Stimulated activated naive B cell treated with anti-CD40 and anti-IgM and Interleukin-4, amounts not matched to agents 10 μg/mL and 1 μg/mL and 100 μg/mL, for 72 hours (primary cell): ENCODE results near the gene GLRX3.

Experiments used
- ATAC-seq, 2 donors: fragments of 150-1000 bp; cut with Tn5 transposase; replicated peaks; 2 replicates each; pipeline ENCODE4 v1.10.0; 2021; ENCODE audit warnings: moderate library complexity in 1 of 2
- DNase-seq: peaks from one replicate; pipeline ENCODE4 v3.0.0; 2021
- H3K27ac Mint-ChIP-seq: one replicate; pipeline ENCODE4 v1.8.0; 2022; ENCODE audit warnings: mild to moderate bottlenecking, mixed read lengths
- H3K27me3 Mint-ChIP-seq, 2 donors: one replicate each; pipeline ENCODE4 v1.8.0; 2022; ENCODE audit warnings: mixed read lengths in 2 of 2
- H3K36me3 Mint-ChIP-seq, 2 donors: one replicate each; pipeline ENCODE4 v1.8.0; 2022; ENCODE audit warnings: mixed read lengths in 2 of 2, mild to moderate bottlenecking in 1 of 2
- H3K4me1 Mint-ChIP-seq, 2 donors: one replicate each; pipeline ENCODE4 v1.8.0; 2022; ENCODE audit warnings: mixed read lengths in 2 of 2, mild to moderate bottlenecking in 1 of 2
- H3K4me3 Mint-ChIP-seq, 2 donors: one replicate each; pipeline ENCODE4 v1.8.0; 2022; ENCODE audit warnings: mild to moderate bottlenecking in 2 of 2, mixed read lengths in 2 of 2, moderate library complexity in 1 of 2
- H3K9me3 Mint-ChIP-seq, 2 donors: one replicate each; pipeline ENCODE4 v1.8.0; 2022; ENCODE audit warnings: mixed read lengths in 2 of 2, mild to moderate bottlenecking in 1 of 2

GLRX3 gene

GRCh38 chr10:130188195-130189175 lies 52.3 kb downstream of the GLRX3 start:
- Mint-ChIP-seq H3K36me3 (peaks cover 32 to 53% of the 10 kb centered on the region in 2 donors), H3K4me1 (peaks cover 13 to 17% of the 10 kb centered on the region in 2 donors), H3K27me3 (peaks cover 10 to 24% of the 10 kb centered on the region in 2 donors), H3K27ac (peak overlapping the region; percentile 44), H3K4me3 (no peak overlapping the region), H3K9me3 (peaks cover 0 to 2% of the 10 kb centered on the region in 2 donors)
- DNase-seq (no peak), ATAC-seq (no peak)

GRCh38 chr10:130189608-130190054 lies 53.4 kb downstream of the GLRX3 start:
- Mint-ChIP-seq H3K27me3 (peaks cover 15 to 24% of the 10 kb centered on the region in 2 donors), H3K27ac (no peak overlapping the region), H3K36me3 (peaks cover 27 to 51% of the 10 kb centered on the region in 2 donors), H3K4me1 (peaks cover 13 to 17% of the 10 kb centered on the region in 2 donors), H3K9me3 (peaks cover 0 to 2% of the 10 kb centered on the region in 2 donors), H3K4me3 (peak overlapping the region; percentile 21 to 55)
- DNase-seq (no peak), ATAC-seq (no peak)

GRCh38 chr10:130190055-130190736 lies 54.0 kb downstream of the GLRX3 start:
- H3K4me3 Mint-ChIP-seq, result peak overlapping the region; percentile 53 to 57
- H3K36me3 Mint-ChIP-seq, result peaks cover 26 to 46% of the 10 kb centered on the region in 2 donors
- H3K4me1 Mint-ChIP-seq, result peaks cover 13 to 17% of the 10 kb centered on the region in 2 donors
- H3K9me3 Mint-ChIP-seq, result peaks cover 0 to 2% of the 10 kb centered on the region in 2 donors
- peaks cover 15 to 24% of the 10 kb centered on the region in 2 donors for H3K27me3 Mint-ChIP-seq
- DNase-seq (peak; percentile 77), ATAC-seq (peak; percentile 85)
- H3K27ac Mint-ChIP-seq, result peak overlapping the region; percentile 67

- ATAC-seq (peak; percentile 1 to 4), DNase-seq (no peak)
- Mint-ChIP-seq H3K36me3 (peaks cover 21 to 41% of the 10 kb centered on the region in 2 donors), H3K27ac (no peak overlapping the region), H3K9me3 (peaks cover 0 to 2% of the 10 kb centered on the region in 2 donors), H3K4me3 (no peak overlapping the region), H3K4me1 (peaks cover 13 to 17% of the 10 kb centered on the region in 2 donors), H3K27me3 (peaks cover 15 to 24% of the 10 kb centered on the region in 2 donors)
Measured at GRCh38 chr10:130190737-130191115, 54.5 kb downstream of the GLRX3 start.

- H3K27me3 Mint-ChIP-seq, result peaks cover 15 to 24% of the 10 kb centered on the region in 2 donors
- peaks cover 0 to 2% of the 10 kb centered on the region in 2 donors for H3K9me3 Mint-ChIP-seq
- peaks cover 19 to 37% of the 10 kb centered on the region in 2 donors for H3K36me3 Mint-ChIP-seq
- H3K4me1 Mint-ChIP-seq, result peaks cover 13 to 17% of the 10 kb centered on the region in 2 donors
- ATAC-seq (no peak), DNase-seq (no peak)
- peak overlapping the region; percentile 35 to 61 for H3K4me3 Mint-ChIP-seq
- H3K27ac Mint-ChIP-seq, result no peak overlapping the region
Measured at GRCh38 chr10:130191380-130191779, 55.2 kb downstream of the GLRX3 start.

GRCh38 chr10:130192276-130192848 lies 56.2 kb downstream of the GLRX3 start:
- no peak overlapping the region for H3K4me3 Mint-ChIP-seq
- ATAC-seq, result no peak
- H3K27me3 Mint-ChIP-seq, result peaks cover 15 to 24% of the 10 kb centered on the region in 2 donors
- H3K36me3 Mint-ChIP-seq, result peaks cover 18 to 32% of the 10 kb centered on the region in 2 donors
- peaks cover 13 to 17% of the 10 kb centered on the region in 2 donors for H3K4me1 Mint-ChIP-seq
- peaks cover 0 to 2% of the 10 kb centered on the region in 2 donors for H3K9me3 Mint-ChIP-seq
- no peak for DNase-seq
- H3K27ac Mint-ChIP-seq, result no peak overlapping the region

- no peak for ATAC-seq
- peaks cover 17 to 29% of the 10 kb centered on the region in 2 donors for H3K36me3 Mint-ChIP-seq
- DNase-seq, result no peak
- H3K4me1 Mint-ChIP-seq, result peaks cover 10 to 11% of the 10 kb centered on the region in 2 donors
- peaks cover 15 to 24% of the 10 kb centered on the region in 2 donors for H3K27me3 Mint-ChIP-seq
- peaks cover 0 to 2% of the 10 kb centered on the region in 2 donors for H3K9me3 Mint-ChIP-seq
- H3K27ac Mint-ChIP-seq, result no peak overlapping the region
- no peak overlapping the region for H3K4me3 Mint-ChIP-seq
Measured at GRCh38 chr10:130193033-130193432, 56.8 kb downstream of the GLRX3 start.

GRCh38 chr10:130193493-130194193 lies 57.5 kb downstream of the GLRX3 start:
- Mint-ChIP-seq H3K4me3 (no peak overlapping the region), H3K9me3 (peaks cover 0 to 2% of the 10 kb centered on the region in 2 donors), H3K27me3 (peaks cover 15 to 24% of the 10 kb centered on the region in 2 donors), H3K27ac (no peak overlapping the region), H3K4me1 (peaks cover 5 to 9% of the 10 kb centered on the region in 2 donors), H3K36me3 (peaks cover 12 to 23% of the 10 kb centered on the region in 2 donors)
- ATAC-seq (no peak), DNase-seq (no peak)

GRCh38 chr10:130194194-130194990 lies 58.2 kb downstream of the GLRX3 start:
- Mint-ChIP-seq H3K27ac (no peak overlapping the region), H3K4me3 (no peak overlapping the region), H3K36me3 (peaks cover 11 to 21% of the 10 kb centered on the region in 2 donors), H3K9me3 (peaks cover 0 to 2% of the 10 kb centered on the region in 2 donors), H3K4me1 (peaks cover 5 to 8% of the 10 kb centered on the region in 2 donors), H3K27me3 (peaks cover 15 to 24% of the 10 kb centered on the region in 2 donors)
- DNase-seq, result no peak
- no peak for ATAC-seq

GRCh38 chr10:130194991-130195645 lies 58.9 kb downstream of the GLRX3 start:
- Mint-ChIP-seq H3K36me3 (peaks cover 7 to 16% of the 10 kb centered on the region in 2 donors), H3K27ac (no peak overlapping the region), H3K27me3 (peaks cover 15 to 24% of the 10 kb centered on the region in 2 donors), H3K9me3 (no peaks in the 10 kb centered on the region), H3K4me3 (no peak overlapping the region), H3K4me1 (peaks cover under 1 to 5% of the 10 kb centered on the region in 2 donors)
- no peak for DNase-seq
- no peak for ATAC-seq

- H3K9me3 Mint-ChIP-seq, result no peaks in the 10 kb centered on the region
- H3K4me1 Mint-ChIP-seq, result peaks cover 0 to 5% of the 10 kb centered on the region in 2 donors
- H3K4me3 Mint-ChIP-seq, result no peak overlapping the region
- peaks cover 19 to 26% of the 10 kb centered on the region in 2 donors for H3K27me3 Mint-ChIP-seq
- peaks cover 7 to 16% of the 10 kb centered on the region in 2 donors for H3K36me3 Mint-ChIP-seq
- no peak for ATAC-seq
- no peak overlapping the region for H3K27ac Mint-ChIP-seq
- no peak for DNase-seq
Measured at GRCh38 chr10:130195746-130196294, 59.6 kb downstream of the GLRX3 start.
